ENCODE data around the gene CWC25. TPM values are rescaled to one million over a fixed set of nuclear protein-coding genes. Genes with fewer than 3 reads are reported as not detected.

Gene CWC25
- total and polyA plus RNA-seq, 2 of the 13 experiments (the other 11 are each of a cell fraction or from before 2014, with no cell fraction given) = 15.6 to 22.7 TPM

- TF ChIP-seq MLLT10 (CRISPR knock-in tag; IDR thresholded peaks at IDR 0.05) (no peak), ZBTB3 (CRISPR knock-in tag; IDR thresholded peaks at IDR 0.05; ENCODE audit: borderline replicate concordance, low read depth) (peak; percentile 71; the same call in 1 of the 2 replicates), GFI1 (CRISPR knock-in tag; IDR thresholded peaks at IDR 0.05; ENCODE audit: borderline replicate concordance) (peak; percentile 23; the same call in 1 of the 2 replicates), MED1 (CRISPR knock-in tag; IDR thresholded peaks at IDR 0.05) (peak; percentile 78), RELA (CRISPR knock-in tag; IDR thresholded peaks at IDR 0.05) (no peak), ZZZ3 (CRISPR knock-in tag; IDR thresholded peaks at IDR 0.05; ENCODE audit: borderline replicate concordance) (no peak), FOXM1 (CRISPR knock-in tag; IDR thresholded peaks at IDR 0.05) (no peak), ZNF569 (CRISPR knock-in tag; IDR thresholded peaks at IDR 0.05; ENCODE audit: borderline replicate concordance) (no peak), STAT5B (CRISPR knock-in tag; IDR thresholded peaks at IDR 0.05) (0 out of 2 replicates have a peak, but pooled peaks have one; percentile 72), MAF1 (CRISPR knock-in tag; IDR thresholded peaks at IDR 0.05; ENCODE audit: borderline replicate concordance) (peak; percentile 99), ZBTB43 (CRISPR knock-in tag; conservative IDR thresholded peaks at IDR 0.05) (peak; percentile 19; the same call in 1 of the 2 replicates), ZNF232 (CRISPR knock-in tag; IDR thresholded peaks at IDR 0.05; ENCODE audit: borderline replicate concordance) (peak; percentile 61; the same call in 1 of the 2 replicates), ZNF709 (CRISPR knock-in tag; IDR thresholded peaks at IDR 0.05) (peak; percentile 56; the same call in 1 of the 2 replicates), ZNF24 (IDR thresholded peaks at IDR 0.05) (peak; percentile 97), SKI (IDR thresholded peaks at IDR 0.05; ENCODE audit: partially characterized antibody) (peak; percentile 15), MED13 (CRISPR knock-in tag; IDR thresholded peaks at IDR 0.05) (peak; percentile 35; the same call in 1 of the 2 replicates), NFKBIZ (CRISPR knock-in tag; IDR thresholded peaks at IDR 0.05) (peak; percentile 79; the same call in 1 of the 2 replicates), RBFOX2 (IDR thresholded peaks at IDR 0.05; ENCODE audit: low read depth, low read length) (no peak), JUN (CRISPR knock-in tag; IDR thresholded peaks at IDR 0.05) (no peak)
- TF ChIP-seq, protein P1, sequence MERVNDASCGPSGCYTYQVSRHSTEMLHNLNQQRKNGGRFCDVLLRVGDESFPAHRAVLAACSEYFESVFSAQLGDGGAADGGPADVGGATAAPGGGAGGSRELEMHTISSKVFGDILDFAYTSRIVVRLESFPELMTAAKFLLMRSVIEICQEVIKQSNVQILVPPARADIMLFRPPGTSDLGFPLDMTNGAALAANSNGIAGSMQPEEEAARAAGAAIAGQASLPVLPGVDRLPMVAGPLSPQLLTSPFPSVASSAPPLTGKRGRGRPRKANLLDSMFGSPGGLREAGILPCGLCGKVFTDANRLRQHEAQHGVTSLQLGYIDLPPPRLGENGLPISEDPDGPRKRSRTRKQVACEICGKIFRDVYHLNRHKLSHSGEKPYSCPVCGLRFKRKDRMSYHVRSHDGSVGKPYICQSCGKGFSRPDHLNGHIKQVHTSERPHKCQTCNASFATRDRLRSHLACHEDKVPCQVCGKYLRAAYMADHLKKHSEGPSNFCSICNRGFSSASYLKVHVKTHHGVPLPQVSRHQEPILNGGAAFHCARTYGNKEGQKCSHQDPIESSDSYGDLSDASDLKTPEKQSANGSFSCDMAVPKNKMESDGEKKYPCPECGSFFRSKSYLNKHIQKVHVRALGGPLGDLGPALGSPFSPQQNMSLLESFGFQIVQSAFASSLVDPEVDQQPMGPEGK (CRISPR knock-in tag; IDR thresholded peaks at IDR 0.05) = peak; percentile 39
- TF ChIP-seq, protein P2, sequence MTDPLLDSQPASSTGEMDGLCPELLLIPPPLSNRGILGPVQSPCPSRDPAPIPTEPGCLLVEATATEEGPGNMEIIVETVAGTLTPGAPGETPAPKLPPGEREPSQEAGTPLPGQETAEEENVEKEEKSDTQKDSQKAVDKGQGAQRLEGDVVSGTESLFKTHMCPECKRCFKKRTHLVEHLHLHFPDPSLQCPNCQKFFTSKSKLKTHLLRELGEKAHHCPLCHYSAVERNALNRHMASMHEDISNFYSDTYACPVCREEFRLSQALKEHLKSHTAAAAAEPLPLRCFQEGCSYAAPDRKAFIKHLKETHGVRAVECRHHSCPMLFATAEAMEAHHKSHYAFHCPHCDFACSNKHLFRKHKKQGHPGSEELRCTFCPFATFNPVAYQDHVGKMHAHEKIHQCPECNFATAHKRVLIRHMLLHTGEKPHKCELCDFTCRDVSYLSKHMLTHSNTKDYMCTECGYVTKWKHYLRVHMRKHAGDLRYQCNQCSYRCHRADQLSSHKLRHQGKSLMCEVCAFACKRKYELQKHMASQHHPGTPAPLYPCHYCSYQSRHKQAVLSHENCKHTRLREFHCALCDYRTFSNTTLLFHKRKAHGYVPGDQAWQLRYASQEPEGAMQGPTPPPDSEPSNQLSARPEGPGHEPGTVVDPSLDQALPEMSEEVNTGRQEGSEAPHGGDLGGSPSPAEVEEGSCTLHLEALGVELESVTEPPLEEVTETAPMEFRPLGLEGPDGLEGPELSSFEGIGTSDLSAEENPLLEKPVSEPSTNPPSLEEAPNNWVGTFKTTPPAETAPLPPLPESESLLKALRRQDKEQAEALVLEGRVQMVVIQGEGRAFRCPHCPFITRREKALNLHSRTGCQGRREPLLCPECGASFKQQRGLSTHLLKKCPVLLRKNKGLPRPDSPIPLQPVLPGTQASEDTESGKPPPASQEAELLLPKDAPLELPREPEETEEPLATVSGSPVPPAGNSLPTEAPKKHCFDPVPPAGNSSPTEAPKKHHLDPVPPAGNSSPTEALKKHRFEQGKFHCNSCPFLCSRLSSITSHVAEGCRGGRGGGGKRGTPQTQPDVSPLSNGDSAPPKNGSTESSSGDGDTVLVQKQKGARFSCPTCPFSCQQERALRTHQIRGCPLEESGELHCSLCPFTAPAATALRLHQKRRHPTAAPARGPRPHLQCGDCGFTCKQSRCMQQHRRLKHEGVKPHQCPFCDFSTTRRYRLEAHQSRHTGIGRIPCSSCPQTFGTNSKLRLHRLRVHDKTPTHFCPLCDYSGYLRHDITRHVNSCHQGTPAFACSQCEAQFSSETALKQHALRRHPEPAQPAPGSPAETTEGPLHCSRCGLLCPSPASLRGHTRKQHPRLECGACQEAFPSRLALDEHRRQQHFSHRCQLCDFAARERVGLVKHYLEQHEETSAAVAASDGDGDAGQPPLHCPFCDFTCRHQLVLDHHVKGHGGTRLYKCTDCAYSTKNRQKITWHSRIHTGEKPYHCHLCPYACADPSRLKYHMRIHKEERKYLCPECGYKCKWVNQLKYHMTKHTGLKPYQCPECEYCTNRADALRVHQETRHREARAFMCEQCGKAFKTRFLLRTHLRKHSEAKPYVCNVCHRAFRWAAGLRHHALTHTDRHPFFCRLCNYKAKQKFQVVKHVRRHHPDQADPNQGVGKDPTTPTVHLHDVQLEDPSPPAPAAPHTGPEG (CRISPR knock-in tag; IDR thresholded peaks at IDR 0.05) = peak; percentile 65; the same call in 1 of the 2 replicates
These were observed 43.9 kb upstream of the CWC25 start (continued) for GRCh38 chr17:38868817-38869525.

All from HepG2 (cell line).